ENCODE data around the gene TIRAP.

The TIRAP gene

GRCh38 chr11:126282361-126282735 is 545 bp upstream of the TIRAP start:
- in situ Hi-C loops (cut with MboI; ENCODE audit: low sequenced_read_pairs), result no loop called here

GRCh38 chr11:126284829-126285228 is 1.9 kb downstream of the TIRAP start:
- in situ Hi-C loops (cut with MboI; ENCODE audit: low sequenced_read_pairs), result no loop called here

GRCh38 chr11:126288237-126288636 is 5.3 kb downstream of the TIRAP start:
- in situ Hi-C loops (cut with MboI; ENCODE audit: low sequenced_read_pairs), result no loop called here

GRCh38 chr11:126290887-126291286 is 8.0 kb downstream of the TIRAP start:
- in situ Hi-C loops (cut with MboI; ENCODE audit: low sequenced_read_pairs), result no loop called here

GRCh38 chr11:126293726-126294125 is 10.8 kb downstream of the TIRAP start:
- in situ Hi-C loops (cut with MboI; ENCODE audit: low sequenced_read_pairs), result no loop called here

GRCh38 chr11:126297004-126297403 is 14.1 kb downstream of the TIRAP start:
- in situ Hi-C loops (cut with MboI; ENCODE audit: low sequenced_read_pairs), result no loop called here

- in situ Hi-C loops (cut with MboI; ENCODE audit: low sequenced_read_pairs), result loop anchor here (25.0 kb wide), 1 partner anchor 683 kb away; no protein-coding TSS in a partner anchor
Measured at GRCh38 chr11:126303623-126304456, 20.9 kb downstream of the TIRAP start, which contains the start of gene DCPS. DCPS (plus strand) TSS chr11:126304060; CDS start chr11:126304081, 21 bp downstream.

GRCh38 chr11:126304457-126305075 is 21.7 kb downstream of the TIRAP start:
- in situ Hi-C loops (cut with MboI; ENCODE audit: low sequenced_read_pairs), result loop anchor here (25.0 kb wide), 1 partner anchor 683 kb away; no protein-coding TSS in a partner anchor

- in situ Hi-C loops (cut with MboI; ENCODE audit: low sequenced_read_pairs), result loop anchor here (25.0 kb wide), 1 partner anchor 682 kb away; no protein-coding TSS in a partner anchor
Measured at GRCh38 chr11:126305699-126306098, 22.8 kb downstream of the TIRAP start.

- in situ Hi-C loops (cut with MboI; ENCODE audit: low sequenced_read_pairs), result loop anchor here (25.0 kb wide), 1 partner anchor 680 kb away; no protein-coding TSS in a partner anchor
Measured at GRCh38 chr11:126307706-126308105, 24.8 kb downstream of the TIRAP start.

- in situ Hi-C loops (cut with MboI; ENCODE audit: low sequenced_read_pairs), result loop anchor here (25.0 kb wide), 1 partner anchor 679 kb away; no protein-coding TSS in a partner anchor
Measured at GRCh38 chr11:126308271-126308671, 25.4 kb downstream of the TIRAP start.

- in situ Hi-C loops (cut with MboI; ENCODE audit: low sequenced_read_pairs), result loop anchor here (25.0 kb wide), 1 partner anchor 679 kb away; no protein-coding TSS in a partner anchor
Measured at GRCh38 chr11:126308771-126309170, 25.9 kb downstream of the TIRAP start.

- in situ Hi-C loops (cut with MboI; ENCODE audit: low sequenced_read_pairs), result loop anchor here (25.0 kb wide), 1 partner anchor 677 kb away; no protein-coding TSS in a partner anchor
Measured at GRCh38 chr11:126310200-126310991, 27.5 kb downstream of the TIRAP start.

- in situ Hi-C loops (cut with MboI; ENCODE audit: low sequenced_read_pairs), result loop anchor here (25.0 kb wide), 1 partner anchor 676 kb away; no protein-coding TSS in a partner anchor
Measured at GRCh38 chr11:126310992-126311310, 28.1 kb downstream of the TIRAP start.

- in situ Hi-C loops (cut with MboI; ENCODE audit: low sequenced_read_pairs), result loop anchor here (25.0 kb wide), 1 partner anchor 676 kb away; no protein-coding TSS in a partner anchor
Measured at GRCh38 chr11:126311401-126312291, 28.8 kb downstream of the TIRAP start.

- in situ Hi-C loops (cut with MboI; ENCODE audit: low sequenced_read_pairs), result loop anchor here (25.0 kb wide), 1 partner anchor 674 kb away; no protein-coding TSS in a partner anchor
Measured at GRCh38 chr11:126312961-126313360, 30.1 kb downstream of the TIRAP start.

GRCh38 chr11:126313826-126314225 is 30.9 kb downstream of the TIRAP start:
- in situ Hi-C loops (cut with MboI; ENCODE audit: low sequenced_read_pairs), result loop anchor here (25.0 kb wide), 1 partner anchor 673 kb away; no protein-coding TSS in a partner anchor

GRCh38 chr11:126317432-126317755 is 34.5 kb downstream of the TIRAP start:
- in situ Hi-C loops (cut with MboI; ENCODE audit: low sequenced_read_pairs), result loop anchor here (25.0 kb wide), 1 partner anchor 670 kb away; no protein-coding TSS in a partner anchor

GRCh38 chr11:126317756-126318573 is 35.1 kb downstream of the TIRAP start:
- in situ Hi-C loops (cut with MboI; ENCODE audit: low sequenced_read_pairs), result loop anchor here (25.0 kb wide), 1 partner anchor 669 kb away; no protein-coding TSS in a partner anchor

Data from HL-60/S4 (cell line).